AG09319 (cell line): ENCODE measurements around the gene SLC6A19.

Experiments used
- DNase-seq: peaks from one replicate; pipeline ENCODE4 v3.0.0-alpha.2; 2010; ENCODE audit warnings: low read depth; ENCODE audit errors: extremely low read depth
- TF ChIP-seq, protein P1 (sequence below): IDR thresholded peaks from 2 replicates; pipeline ENCODE4 v1.5.1; 2011; ENCODE audit warnings: low read depth, mild to moderate bottlenecking, inconsistent platforms, low read length, moderate library complexity

SLC6A19 gene

DNA sequence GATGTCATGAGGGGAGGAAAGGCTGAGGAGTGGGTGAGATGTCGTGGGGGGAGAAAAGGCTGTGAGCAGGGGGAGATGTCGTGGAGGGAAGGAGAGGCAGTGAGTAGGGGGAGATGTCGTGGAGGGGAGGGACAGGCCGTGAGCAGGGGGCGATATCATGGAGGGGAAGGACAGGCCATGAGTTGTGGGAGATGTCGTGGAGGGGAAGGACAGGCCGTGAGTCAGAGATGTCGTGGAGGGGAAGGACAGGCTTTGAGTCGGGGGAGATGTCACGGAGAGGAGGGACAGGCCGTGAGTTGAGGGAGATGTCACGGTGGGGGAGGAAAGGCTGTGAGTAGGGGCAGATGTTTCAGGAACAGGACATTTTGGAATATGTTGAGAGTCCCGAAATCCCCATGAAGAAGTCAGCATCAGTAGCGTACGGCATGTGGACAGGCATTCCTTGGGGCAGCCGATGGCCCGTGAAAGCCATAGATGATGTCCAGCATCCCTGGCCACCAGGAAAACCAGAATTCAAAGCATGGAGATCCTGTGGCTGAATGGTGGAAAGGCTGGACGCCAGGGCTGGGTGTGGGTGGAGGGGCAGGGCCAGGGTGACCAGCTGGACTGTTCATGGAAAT is 8.3 kb upstream of the SLC6A19 start:
- no peak for DNase-seq
- TF ChIP-seq, protein P1, sequence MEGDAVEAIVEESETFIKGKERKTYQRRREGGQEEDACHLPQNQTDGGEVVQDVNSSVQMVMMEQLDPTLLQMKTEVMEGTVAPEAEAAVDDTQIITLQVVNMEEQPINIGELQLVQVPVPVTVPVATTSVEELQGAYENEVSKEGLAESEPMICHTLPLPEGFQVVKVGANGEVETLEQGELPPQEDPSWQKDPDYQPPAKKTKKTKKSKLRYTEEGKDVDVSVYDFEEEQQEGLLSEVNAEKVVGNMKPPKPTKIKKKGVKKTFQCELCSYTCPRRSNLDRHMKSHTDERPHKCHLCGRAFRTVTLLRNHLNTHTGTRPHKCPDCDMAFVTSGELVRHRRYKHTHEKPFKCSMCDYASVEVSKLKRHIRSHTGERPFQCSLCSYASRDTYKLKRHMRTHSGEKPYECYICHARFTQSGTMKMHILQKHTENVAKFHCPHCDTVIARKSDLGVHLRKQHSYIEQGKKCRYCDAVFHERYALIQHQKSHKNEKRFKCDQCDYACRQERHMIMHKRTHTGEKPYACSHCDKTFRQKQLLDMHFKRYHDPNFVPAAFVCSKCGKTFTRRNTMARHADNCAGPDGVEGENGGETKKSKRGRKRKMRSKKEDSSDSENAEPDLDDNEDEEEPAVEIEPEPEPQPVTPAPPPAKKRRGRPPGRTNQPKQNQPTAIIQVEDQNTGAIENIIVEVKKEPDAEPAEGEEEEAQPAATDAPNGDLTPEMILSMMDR, result no peak

DNA sequence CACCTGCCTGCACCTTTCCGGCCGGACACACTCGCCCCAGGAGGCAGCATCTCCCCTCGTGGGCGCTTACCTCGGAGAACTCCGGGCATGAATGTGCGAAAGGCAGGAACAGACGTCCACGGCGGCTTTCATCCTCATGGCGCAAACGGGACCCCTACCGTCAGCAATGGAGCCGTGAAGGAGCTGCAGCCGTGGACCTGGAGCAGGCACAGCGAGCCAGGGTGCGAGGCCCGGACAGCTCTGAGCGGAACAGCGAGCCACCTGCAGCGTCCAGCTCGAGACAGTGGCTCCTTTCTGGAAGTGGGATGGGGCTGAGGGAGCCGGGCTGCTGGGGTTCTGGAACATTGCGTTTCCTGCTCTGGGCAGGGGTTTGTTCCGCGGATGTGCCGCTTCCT is 7.8 kb upstream of the SLC6A19 start:
- DNase-seq, result no peak
- TF ChIP-seq, protein P1, result no peak

DNA sequence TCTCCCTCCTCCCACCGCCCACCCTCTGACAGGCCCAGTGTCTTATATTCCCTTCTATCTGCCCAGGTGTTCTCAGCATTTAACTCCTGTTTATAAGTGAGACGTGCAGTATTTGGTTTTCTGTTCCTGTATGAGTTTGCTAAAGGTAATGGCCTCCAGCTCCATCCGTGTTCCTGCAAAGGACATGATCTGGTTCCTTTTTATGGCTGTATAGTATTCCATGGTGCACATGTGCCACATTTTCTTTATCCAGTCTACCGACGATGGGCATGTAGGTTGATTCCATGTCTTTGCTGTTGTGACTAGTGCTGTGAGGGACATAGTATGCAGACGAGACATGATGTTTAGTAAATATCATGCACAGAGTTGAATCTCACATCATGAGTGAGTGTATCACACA is 7.0 kb upstream of the SLC6A19 start:
- DNase-seq, result no peak
- TF ChIP-seq, protein P1, result no peak

DNA sequence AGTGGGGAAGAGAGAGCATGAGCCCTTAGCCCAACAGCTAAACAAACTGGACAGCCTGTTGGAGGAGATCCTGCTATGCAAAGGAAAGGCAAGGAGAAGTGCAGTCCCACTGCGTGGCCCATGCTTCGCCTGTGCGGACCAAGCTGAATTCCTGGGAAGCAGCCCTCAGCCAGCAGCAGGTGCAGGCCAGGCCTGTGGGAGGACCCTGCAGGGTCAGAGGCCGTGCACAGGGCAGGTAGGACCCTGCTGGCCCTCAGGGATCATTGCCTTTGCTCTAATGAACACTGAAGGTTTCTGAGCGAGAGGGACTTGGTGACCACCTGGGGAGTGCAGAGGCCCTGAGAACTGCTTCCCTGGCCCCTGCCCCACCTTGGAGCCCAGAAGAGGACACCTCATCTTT is 6.0 kb upstream of the SLC6A19 start:
- no peak for DNase-seq
- TF ChIP-seq, protein P1, result no peak

DNA sequence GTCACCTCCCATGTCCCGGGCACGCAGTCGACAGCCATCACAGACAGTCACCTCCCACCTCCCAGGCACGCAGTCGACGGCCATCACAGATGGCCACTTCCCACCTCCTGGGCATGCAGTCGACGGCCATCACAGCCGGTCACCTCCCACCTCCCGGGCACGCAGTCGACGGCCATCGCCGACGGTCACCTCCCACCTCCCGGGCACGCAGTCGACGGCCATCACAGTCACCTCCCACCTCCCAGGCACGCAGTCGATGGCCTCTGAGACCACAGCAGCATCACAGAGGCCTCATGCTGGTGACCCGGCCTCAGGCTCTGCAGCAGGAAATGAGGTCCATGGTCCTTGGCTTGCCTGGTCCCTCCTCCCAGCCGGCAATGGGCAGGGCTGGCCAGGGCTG is 5.5 kb upstream of the SLC6A19 start:
- TF ChIP-seq, protein P1, result no peak
- no peak for DNase-seq

DNA sequence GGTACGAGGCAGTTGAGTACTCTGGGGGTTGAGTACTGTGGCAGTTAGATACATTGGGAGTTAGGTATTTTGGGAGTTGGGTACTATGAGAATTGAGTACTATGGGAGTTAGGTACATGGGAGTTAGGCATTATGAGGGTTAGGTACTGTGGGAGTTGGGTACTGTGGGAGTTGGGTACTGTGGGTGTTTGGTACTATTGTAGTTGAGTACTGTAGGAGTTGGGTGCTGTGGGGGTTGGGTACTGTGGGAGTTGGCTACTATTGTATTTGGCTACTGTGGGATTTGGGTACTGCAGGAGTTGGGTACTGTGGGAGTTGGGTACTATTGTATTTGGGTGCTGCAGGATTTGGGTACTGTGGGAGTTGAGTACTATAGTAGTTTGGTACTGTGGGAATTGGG is 4.8 kb upstream of the SLC6A19 start:
- no peak for DNase-seq
- TF ChIP-seq, protein P1, result no peak

DNA sequence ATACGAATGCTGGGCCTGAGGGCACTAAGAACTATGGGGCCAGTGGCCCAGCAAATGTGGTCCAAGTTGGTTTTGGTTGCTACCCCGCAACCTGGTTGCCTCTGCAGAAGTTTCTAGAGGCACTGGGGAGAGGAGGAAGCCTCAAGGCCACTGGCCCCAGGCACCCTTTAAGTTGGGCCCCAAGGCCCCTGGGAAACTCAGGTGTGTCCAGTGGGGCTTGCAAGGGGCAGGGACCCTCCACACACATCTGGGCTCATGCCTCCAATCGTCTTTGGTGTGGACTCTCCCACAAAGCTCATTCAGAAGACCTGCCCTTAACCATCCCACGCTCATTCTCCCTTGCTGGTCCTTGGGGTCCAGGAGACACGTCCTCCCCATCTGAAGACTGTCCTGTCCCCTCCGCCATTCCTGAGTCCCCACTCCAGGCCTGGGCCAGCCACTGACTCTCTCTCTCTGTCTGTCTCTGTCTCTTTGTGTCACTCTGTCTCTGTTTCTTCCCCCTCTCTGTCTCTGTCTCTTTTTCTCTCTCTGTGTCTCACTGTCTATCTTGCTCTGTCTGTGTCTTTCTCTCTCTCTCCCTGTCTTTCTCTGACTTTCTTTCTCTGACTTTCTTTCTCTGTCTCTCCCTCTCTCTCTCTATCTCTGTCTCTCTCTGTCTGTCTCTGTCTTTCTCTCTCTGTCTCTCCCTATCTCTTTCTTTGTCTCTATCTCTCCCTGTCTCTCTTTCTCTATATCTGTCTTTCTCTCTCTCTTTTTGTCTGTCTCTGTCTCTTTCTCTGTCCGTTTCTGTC is 3.3 kb upstream of the SLC6A19 start:
- DNase-seq, result no peak
- TF ChIP-seq, protein P1, result no peak
